HG03354 (cell line): Measurements from ENCODE around the gene ALB.

ENCODE experiments used
- ATAC-seq: cut with Tn5 transposase; IDR thresholded peaks from one replicate; pipeline ENCODE4 v1.9.1; 2021; ENCODE audit warnings: mild to moderate bottlenecking; ENCODE audit not compliant: unreplicated experiment, poor library complexity, severe bottlenecking

ALB gene

DNA sequence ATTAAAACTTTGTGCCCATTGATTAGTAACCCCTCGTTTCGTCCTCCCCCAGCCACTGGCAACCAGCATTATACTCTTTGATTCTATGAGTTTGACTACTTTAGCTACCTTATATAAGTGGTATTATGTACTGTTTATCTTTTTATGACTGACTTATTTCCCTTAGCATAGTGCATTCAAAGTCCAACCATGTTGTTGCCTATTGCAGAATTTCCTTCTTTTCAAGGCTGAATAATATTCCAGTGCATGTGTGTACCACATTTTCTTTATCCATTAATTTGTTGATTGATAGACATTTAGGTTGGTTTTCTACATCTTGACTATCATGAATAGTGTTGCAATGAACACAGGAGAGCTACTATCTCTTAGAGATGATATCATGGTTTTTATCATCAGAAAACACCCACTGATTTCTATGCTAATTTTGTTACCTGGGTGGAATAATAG, 3.2 kb downstream of the ALB start:
- no peak for ATAC-seq

DNA sequence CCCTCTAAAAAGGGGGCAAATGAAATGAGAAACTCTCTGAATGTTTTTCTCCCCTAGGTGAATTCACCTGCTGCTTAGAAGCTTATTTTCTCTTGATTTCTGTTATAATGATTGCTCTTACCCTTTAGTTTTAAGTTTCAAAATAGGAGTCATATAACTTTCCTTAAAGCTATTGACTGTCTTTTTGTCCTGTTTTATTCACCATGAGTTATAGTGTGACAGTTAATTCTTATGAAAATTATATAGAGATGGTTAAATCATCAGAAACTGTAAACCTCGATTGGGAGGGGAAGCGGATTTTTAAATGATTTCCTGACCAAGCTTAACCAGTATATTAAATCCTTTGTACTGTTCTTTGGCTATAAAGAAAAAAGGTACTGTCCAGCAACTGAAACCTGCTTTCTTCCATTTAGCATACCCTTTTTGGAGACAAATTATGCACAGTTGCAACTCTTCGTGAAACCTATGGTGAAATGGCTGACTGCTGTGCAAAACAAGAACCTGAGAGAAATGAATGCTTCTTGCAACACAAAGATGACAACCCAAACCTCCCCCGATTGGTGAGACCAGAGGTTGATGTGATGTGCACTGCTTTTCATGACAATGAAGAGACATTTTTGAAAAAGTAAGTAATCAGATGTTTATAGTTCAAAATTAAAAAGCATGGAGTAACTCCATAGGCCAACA, 4.2 kb downstream of the ALB start:
- ATAC-seq, result no peak

DNA sequence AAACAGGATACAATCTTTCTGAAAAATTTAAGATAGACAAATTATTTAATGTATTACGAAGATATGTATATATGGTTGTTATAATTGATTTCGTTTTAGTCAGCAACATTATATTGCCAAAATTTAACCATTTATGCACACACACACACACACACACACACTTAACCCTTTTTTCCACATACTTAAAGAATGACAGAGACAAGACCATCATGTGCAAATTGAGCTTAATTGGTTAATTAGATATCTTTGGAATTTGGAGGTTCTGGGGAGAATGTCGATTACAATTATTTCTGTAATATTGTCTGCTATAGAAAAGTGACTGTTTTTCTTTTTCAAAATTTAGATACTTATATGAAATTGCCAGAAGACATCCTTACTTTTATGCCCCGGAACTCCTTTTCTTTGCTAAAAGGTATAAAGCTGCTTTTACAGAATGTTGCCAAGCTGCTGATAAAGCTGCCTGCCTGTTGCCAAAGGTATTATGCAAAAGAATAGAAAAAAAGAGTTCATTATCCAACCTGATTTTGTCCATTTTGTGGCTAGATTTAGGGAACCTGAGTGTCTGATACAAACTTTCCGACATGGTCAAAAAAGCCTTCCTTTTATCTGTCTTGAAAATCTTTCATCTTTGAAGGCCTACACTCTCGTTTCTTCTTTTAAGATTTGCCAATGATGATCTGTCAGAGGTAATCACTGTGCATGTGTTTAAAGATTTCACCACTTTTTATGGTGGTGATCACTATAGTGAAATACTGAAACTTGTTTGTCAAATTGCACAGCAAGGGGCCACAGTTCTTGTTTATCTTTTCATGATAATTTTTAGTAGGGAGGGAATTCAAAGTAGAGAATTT, 5.2 kb downstream of the ALB start:
- ATAC-seq, result no peak

DNA sequence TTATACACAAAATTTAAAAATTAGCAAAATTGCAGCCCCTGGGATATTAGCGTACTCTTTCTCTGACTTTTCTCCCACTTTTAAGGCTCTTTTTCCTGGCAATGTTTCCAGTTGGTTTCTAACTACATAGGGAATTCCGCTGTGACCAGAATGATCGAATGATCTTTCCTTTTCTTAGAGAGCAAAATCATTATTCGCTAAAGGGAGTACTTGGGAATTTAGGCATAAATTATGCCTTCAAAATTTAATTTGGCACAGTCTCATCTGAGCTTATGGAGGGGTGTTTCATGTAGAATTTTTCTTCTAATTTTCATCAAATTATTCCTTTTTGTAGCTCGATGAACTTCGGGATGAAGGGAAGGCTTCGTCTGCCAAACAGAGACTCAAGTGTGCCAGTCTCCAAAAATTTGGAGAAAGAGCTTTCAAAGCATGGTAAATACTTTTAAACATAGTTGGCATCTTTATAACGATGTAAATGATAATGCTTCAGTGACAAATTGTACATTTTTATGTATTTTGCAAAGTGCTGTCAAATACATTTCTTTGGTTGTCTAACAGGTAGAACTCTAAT, 6.0 kb downstream of the ALB start:
- no peak for ATAC-seq

DNA sequence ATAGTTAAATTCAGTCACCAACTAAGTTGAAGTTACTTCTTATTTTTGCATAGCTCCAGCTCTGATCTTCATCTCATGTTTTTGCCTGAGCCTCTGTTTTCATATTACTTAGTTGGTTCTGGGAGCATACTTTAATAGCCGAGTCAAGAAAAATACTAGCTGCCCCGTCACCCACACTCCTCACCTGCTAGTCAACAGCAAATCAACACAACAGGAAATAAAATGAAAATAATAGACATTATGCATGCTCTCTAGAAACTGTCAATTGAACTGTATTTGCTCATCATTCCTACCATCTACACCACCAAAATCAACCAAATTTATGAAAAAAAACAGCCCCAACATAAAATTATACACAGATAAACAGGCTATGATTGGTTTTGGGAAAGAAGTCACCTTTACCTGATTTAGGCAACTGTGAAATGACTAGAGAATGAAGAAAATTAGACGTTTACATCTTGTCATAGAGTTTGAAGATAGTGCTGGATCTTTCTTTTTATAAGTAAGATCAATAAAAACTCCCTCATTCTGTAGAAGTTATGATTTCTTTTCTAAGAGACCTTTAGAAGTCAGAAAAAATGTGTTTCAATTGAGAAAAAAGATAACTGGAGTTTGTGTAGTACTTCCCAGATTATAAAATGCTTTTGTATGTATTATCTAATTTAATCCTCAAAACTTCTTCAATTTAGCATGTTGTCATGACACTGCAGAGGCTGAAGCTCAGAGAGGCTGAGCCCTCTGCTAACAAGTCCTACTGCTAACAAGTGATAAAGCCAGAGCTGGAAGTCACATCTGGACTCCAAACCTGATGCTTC, 7.0 kb downstream of the ALB start:
- no peak for ATAC-seq

DNA sequence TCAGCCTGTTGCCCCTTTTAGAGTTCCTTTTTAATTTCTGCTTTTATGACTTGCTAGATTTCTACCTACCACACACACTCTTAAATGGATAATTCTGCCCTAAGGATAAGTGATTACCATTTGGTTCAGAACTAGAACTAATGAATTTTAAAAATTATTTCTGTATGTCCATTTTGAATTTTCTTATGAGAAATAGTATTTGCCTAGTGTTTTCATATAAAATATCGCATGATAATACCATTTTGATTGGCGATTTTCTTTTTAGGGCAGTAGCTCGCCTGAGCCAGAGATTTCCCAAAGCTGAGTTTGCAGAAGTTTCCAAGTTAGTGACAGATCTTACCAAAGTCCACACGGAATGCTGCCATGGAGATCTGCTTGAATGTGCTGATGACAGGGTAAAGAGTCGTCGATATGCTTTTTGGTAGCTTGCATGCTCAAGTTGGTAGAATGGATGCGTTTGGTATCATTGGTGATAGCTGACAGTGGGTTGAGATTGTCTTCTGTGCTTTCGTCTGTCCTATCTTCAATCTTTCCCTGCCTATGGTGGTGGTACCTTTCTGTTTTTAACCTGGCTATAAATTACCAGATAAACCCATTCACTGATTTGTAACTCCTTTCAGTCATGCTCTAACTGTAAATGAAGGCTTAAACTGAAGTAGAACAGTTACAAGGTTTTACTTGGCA, 7.8 kb downstream of the ALB start:
- no peak for ATAC-seq

DNA sequence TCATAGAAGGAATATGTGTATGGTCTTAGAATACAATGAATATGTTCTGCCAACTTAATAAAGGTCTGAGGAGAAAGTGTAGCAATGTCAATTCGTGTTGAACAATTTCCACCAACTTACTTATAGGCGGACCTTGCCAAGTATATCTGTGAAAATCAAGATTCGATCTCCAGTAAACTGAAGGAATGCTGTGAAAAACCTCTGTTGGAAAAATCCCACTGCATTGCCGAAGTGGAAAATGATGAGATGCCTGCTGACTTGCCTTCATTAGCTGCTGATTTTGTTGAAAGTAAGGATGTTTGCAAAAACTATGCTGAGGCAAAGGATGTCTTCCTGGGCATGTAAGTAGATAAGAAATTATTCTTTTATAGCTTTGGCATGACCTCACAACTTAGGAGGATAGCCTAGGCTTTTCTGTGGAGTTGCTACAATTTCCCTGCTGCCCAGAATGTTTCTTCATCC, 9.2 kb downstream of the ALB start:
- no peak for ATAC-seq

DNA sequence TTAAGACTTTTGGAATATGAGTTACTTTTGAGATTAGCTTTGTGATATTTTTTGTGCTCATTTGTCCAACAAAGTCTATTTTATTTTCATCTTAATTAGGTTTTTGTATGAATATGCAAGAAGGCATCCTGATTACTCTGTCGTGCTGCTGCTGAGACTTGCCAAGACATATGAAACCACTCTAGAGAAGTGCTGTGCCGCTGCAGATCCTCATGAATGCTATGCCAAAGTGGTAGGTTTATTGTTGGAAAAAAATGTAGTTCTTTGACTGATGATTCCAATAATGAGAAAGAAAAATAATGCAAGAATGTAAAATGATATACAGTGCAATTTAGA, 10.8 kb downstream of the ALB start:
- ATAC-seq, result no peak

DNA sequence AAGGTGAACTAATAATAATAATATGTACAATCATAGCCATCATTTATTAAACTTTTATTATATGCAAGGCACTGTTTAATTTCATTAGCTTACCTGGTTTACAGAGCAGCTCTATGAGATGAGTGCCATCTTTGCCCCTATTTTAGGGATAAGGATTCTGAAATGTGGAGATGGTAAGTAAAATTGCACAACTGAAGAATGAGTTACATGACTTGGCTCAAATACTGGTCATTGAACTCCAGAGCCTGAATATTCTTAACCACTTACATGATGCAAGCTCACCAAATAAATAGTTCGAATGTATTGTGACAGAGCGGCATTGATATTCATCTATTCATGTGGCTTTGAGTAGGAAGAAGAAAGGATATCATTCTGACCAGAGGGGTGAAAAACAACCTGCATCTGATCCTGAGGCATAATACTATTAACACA, 11.7 kb downstream of the ALB start:
- ATAC-seq, result no peak

DNA sequence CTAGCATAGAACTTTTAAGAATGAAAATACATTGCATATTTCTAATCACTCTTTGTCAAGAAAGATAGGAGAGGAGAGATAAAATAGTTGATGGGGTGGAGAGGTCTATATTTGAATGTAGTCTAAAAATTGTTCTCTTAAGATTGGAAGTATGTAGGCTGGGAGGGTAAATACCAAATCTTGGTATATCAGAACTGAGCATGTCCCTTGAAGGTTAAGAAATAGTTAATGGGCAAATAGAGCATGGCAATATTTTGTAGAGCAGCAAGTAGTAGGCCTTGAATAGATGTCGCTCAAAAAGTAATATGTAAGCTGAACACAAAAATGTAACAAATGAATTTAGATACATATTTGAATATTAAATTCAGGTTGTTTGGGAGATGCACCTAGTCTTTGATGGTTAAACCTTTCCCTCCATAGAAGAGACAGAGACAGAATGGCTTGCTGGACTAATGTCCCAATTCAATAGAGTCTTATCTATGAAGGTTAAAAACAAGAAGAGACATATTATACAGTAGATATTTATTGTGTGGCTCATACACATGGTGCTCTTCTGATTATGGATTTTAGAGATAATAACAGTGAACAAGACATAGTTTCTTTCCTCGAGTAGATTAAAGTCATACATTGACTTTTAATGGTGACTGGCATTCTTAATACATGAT, 12.5 kb downstream of the ALB start:
- ATAC-seq, result no peak

DNA sequence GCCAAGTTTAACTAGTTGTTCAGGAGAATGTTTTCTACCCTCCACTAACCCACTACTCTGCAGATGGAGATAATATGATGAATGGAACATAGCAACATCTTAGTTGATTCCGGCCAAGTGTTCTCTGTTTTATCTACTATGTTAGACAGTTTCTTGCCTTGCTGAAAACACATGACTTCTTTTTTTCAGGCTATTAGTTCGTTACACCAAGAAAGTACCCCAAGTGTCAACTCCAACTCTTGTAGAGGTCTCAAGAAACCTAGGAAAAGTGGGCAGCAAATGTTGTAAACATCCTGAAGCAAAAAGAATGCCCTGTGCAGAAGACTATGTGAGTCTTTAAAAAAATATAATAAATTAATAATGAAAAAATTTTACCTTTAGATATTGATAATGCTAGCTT, 13.3 kb downstream of the ALB start:
- no peak for ATAC-seq

DNA sequence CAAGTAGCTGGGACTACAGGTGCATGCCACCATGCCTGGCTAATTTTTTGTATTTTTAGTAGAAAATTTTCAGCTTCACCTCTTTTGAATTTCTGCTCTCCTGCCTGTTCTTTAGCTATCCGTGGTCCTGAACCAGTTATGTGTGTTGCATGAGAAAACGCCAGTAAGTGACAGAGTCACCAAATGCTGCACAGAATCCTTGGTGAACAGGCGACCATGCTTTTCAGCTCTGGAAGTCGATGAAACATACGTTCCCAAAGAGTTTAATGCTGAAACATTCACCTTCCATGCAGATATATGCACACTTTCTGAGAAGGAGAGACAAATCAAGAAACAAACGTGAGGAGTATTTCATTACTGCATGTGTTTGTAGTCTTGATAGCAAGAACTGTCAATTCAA, 13.9 kb downstream of the ALB start:
- no peak for ATAC-seq

DNA sequence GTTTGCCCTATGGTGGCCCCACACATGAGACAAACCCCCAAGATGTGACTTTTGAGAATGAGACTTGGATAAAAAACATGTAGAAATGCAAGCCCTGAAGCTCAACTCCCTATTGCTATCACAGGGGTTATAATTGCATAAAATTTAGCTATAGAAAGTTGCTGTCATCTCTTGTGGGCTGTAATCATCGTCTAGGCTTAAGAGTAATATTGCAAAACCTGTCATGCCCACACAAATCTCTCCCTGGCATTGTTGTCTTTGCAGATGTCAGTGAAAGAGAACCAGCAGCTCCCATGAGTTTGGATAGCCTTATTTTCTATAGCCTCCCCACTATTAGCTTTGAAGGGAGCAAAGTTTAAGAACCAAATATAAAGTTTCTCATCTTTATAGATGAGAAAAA, 14.6 kb downstream of the ALB start:
- no peak for ATAC-seq

DNA sequence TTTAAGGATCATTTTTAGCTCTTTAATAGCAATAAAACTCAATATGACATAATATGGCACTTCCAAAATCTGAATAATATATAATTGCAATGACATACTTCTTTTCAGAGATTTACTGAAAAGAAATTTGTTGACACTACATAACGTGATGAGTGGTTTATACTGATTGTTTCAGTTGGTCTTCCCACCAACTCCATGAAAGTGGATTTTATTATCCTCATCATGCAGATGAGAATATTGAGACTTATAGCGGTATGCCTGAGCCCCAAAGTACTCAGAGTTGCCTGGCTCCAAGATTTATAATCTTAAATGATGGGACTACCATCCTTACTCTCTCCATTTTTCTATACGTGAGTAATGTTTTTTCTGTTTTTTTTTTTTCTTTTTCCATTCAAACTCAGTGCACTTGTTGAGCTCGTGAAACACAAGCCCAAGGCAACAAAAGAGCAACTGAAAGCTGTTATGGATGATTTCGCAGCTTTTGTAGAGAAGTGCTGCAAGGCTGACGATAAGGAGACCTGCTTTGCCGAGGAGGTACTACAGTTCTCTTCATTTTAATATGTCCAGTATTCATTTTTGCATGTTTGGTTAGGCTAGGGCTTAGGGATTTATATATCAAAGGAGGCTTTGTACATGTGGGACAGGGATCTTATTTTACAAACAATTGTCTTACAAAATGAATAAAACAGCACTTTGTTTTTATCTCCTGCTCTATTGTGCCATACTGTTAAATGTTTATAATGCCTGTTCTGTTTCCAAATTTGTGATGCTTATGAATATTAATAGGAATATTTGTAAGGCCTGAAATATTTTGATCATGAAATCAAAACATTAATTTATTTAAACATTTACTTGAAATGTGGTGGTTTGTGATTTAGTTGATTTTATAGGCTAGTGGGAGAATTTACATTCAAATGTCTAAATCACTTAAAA, 15.3 kb downstream of the ALB start:
- ATAC-seq, result no peak

DNA sequence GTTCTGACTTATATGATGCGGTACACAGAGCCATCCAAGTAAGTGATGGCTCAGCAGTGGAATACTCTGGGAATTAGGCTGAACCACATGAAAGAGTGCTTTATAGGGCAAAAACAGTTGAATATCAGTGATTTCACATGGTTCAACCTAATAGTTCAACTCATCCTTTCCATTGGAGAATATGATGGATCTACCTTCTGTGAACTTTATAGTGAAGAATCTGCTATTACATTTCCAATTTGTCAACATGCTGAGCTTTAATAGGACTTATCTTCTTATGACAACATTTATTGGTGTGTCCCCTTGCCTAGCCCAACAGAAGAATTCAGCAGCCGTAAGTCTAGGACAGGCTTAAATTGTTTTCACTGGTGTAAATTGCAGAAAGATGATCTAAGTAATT, 16.5 kb downstream of the ALB start:
- no peak for ATAC-seq

DNA sequence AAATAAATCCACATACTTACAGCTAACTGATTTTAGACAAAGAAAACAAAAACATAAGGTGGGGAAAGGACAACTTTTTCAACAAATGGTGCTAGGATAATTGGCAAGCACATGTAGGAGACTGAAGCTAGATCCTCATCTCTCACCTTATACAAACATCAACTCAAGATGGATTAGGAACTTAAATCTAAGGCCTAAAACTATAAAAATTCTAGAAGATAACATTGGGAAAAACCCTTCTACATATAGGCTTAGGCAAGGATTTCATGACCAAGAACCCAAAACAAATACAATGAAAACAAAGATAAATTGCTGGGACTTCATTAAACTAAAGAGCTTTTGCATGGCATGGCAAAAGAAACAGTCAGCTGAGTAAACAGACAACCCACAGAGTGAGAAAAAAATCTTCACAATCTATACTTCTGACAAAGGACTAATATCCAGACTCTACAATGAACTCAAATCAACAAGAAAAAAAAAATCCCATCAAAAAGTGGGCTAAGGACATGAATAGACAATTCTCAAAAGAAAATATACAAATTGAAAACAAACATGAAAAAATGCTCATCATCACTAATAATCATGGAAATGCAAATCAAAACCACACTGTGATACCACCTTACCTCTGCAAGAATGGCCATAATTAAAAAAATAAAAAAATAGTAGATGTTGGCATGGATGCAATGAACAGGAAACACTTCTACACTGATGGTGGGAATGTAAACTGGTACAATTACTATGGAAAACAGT, 17.8 kb downstream of the ALB start:
- no peak for ATAC-seq

DNA sequence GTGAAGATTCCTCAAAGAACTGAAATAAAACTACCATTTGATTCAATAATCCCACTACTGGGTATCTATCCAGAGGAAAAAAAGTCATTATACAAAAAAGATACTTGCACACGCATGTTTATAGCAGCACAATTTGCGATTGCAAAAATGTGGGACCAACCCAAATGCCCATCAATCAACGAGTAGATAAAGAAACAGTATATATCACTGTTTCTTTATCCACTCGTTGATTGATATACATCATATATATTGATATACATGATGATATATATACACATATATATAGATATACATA, 18.3 kb downstream of the ALB start:
- no peak for ATAC-seq

DNA sequence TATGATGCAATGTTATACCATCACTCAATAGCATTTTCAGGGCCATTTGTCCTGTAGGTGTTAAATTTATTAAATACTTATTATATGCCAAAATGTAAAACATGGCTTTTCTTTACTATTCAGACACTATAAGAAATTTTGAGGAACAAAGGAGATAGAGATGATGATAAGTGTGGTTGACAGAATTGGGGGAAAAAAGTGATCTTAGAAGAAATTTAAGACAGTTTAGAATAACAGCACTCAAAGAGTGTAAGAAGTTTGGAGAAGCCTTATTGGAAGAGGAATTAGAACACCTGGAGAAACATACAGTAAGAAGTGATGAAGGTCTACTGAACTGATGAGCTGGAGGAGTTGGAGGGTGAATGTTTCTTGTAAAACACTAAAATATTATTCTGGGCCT, 19.1 kb downstream of the ALB start:
- no peak for ATAC-seq
